MCF 10A (cell line): ENCODE data around the gene CABP7. TPM values are rescaled to one million over a fixed set of nuclear protein-coding genes. Genes with fewer than 3 reads are reported as not detected.

Experiments used
- BruUV-seq: library from RNA; stranded (reverse); fragments of 400-500 nt; replicated peaks from 2 replicates; lab custom pipeline; 2021; lab: Mats Ljungman, UMichigan
- CTCF ChIA-PET: fragments of 300-600 bp; sonication (Branson Sonifier 250); formaldehyde crosslinking; extraction: SDS; loops from one replicate; lab custom pipeline; 2021; ENCODE audit warnings: antibody characterized with exemption, inconsistent platforms; lab: Yijun Ruan, JAX
- POLR2A ChIA-PET: fragments of 300-600, 350-650 bp; sonication (Branson Sonifier 250); formaldehyde crosslinking; extraction: SDS; loops from one replicate; lab custom pipeline; 2020; ENCODE audit warnings: antibody characterized with exemption, inconsistent platforms; lab: Yijun Ruan, JAX
- DNase-seq: peaks from one replicate; pipeline ENCODE4 v3.0.0-alpha.2; 2018; ENCODE audit not compliant: unreplicated experiment
- H3K27ac Mint-ChIP-seq: one replicate; pipeline ENCODE4 v1.8.0; 2022; ENCODE audit warnings: mild to moderate bottlenecking, low read depth, mixed read lengths; ENCODE audit not compliant: unreplicated experiment
- H3K27me3 Mint-ChIP-seq: one replicate; pipeline ENCODE4 v1.8.0; 2022; ENCODE audit warnings: mixed read lengths; ENCODE audit not compliant: insufficient read depth, unreplicated experiment
- H3K36me3 Mint-ChIP-seq: one replicate; pipeline ENCODE4 v1.8.0; 2022; ENCODE audit warnings: mild to moderate bottlenecking, moderate library complexity, mixed read lengths; ENCODE audit not compliant: insufficient read depth, unreplicated experiment
- H3K4me1 Mint-ChIP-seq: one replicate; pipeline ENCODE4 v1.8.0; 2022; ENCODE audit warnings: mixed read lengths; ENCODE audit not compliant: insufficient read depth, unreplicated experiment
- H3K4me3 Mint-ChIP-seq: one replicate; pipeline ENCODE4 v1.8.0; 2022; ENCODE audit warnings: mild to moderate bottlenecking, moderate library complexity, mixed read lengths; ENCODE audit not compliant: unreplicated experiment
- H3K9me3 Mint-ChIP-seq: one replicate; pipeline ENCODE4 v1.8.0; 2022; ENCODE audit warnings: mixed read lengths; ENCODE audit not compliant: unreplicated experiment
- intact Hi-C: fragments of 100-400 bp; cut with micrococcal nuclease; formaldehyde crosslinking; loops from 2 replicates; pipeline ENCODE4 v1.14.1; 2022
- total RNA-seq: library from RNA; stranded (reverse); gene quantifications from 2 replicates; pipeline ENCODE4 v1.2.3, GENCODE V29; 2022
- TF ChIP-seq, protein P1 (sequence below): fragments of 200-600 bp; IDR thresholded peaks from one replicate; pipeline ENCODE4 v1.8.0; 2022; ENCODE audit warnings: antibody characterized with exemption, mild to moderate bottlenecking; ENCODE audit not compliant: unreplicated experiment

Gene CABP7
- total RNA-seq, 1 experiment from 2014 or later: not detected

DNA sequence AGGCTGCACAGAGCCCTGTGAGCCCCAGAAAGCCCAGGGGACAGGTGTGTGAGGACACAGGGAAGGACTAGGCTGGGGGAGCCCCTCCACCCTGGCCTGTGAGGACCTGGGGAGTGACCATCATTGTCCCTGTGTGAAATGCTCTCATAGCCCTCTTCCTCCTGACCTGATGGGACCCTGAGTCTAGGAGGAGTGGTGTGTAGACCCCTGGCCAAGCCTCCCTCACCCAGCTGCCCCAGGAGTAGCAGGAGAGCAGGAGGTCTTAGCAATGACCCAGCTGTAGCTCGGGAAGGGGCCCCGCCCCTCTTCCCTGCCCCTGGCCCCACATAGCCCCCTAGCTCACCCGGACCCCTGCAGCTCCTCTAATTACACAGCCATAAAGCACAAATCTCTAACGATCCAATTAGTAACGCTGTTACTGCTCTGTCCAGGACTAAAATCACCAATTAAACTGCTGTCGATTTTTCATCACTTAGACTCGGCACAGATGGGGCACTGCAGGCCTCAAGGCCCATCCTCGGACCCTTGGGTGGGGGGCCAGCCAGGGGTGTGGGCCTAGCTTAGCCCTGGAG lies 6.6 kb upstream of the CABP7 start:
- TF ChIP-seq, protein P1, sequence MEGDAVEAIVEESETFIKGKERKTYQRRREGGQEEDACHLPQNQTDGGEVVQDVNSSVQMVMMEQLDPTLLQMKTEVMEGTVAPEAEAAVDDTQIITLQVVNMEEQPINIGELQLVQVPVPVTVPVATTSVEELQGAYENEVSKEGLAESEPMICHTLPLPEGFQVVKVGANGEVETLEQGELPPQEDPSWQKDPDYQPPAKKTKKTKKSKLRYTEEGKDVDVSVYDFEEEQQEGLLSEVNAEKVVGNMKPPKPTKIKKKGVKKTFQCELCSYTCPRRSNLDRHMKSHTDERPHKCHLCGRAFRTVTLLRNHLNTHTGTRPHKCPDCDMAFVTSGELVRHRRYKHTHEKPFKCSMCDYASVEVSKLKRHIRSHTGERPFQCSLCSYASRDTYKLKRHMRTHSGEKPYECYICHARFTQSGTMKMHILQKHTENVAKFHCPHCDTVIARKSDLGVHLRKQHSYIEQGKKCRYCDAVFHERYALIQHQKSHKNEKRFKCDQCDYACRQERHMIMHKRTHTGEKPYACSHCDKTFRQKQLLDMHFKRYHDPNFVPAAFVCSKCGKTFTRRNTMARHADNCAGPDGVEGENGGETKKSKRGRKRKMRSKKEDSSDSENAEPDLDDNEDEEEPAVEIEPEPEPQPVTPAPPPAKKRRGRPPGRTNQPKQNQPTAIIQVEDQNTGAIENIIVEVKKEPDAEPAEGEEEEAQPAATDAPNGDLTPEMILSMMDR: no peak
- ChIA-PET POLR2A (no interaction called here), CTCF (interaction anchor here (0.7 to 2.2 kb wide), 2 partner anchors 15 to 292 kb away, joined by 3 to 4 read pairs; no protein-coding TSS in a partner anchor)
- Mint-ChIP-seq H3K27me3 (peaks cover 16% of the 10 kb centered on the region), H3K36me3 (no peaks in the 10 kb centered on the region), H3K4me1 (no peaks in the 10 kb centered on the region), H3K27ac (no peak overlapping the region), H3K9me3 (no peaks in the 10 kb centered on the region), H3K4me3 (no peak overlapping the region)
- intact Hi-C loops: no loop called here
- DNase-seq: no peak
- no TSS peak for BruUV-seq

DNA sequence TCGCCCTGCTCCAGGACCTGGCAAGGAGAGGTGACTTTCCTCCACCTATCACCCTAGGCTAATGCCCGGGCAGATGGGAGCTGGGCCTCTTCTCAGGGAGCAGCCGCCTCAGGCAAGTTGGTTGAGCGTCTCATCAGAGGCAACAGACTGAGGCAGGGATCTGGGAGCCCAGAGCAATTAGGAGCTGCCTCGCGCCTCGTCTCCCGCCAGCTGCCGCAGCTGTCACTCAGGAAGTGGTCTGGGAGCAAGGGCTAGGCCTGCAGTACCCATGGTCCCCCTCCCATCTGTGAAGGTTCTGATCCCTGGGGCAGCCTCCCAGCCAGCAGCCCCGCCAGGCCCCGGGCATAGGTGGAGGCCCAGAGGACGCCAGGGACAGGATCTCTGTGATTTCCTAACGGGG lies 4.6 kb upstream of the CABP7 start:
- Mint-ChIP-seq H3K27me3 (peaks cover 16% of the 10 kb centered on the region), H3K9me3 (no peaks in the 10 kb centered on the region), H3K4me1 (no peaks in the 10 kb centered on the region), H3K27ac (no peak overlapping the region), H3K4me3 (no peak overlapping the region), H3K36me3 (no peaks in the 10 kb centered on the region)
- DNase-seq: no peak
- BruUV-seq: no TSS peak
- ChIA-PET POLR2A (no interaction called here), CTCF (interaction anchor here (1.2 to 2.2 kb wide), 2 partner anchors 281 to 290 kb away, joined by 3 to 4 read pairs; no protein-coding TSS in a partner anchor)
- intact Hi-C loops: loop anchor here (5.0 kb wide), 1 partner anchor 372 kb away; no protein-coding TSS in a partner anchor
- TF ChIP-seq, protein P1: no peak

DNA sequence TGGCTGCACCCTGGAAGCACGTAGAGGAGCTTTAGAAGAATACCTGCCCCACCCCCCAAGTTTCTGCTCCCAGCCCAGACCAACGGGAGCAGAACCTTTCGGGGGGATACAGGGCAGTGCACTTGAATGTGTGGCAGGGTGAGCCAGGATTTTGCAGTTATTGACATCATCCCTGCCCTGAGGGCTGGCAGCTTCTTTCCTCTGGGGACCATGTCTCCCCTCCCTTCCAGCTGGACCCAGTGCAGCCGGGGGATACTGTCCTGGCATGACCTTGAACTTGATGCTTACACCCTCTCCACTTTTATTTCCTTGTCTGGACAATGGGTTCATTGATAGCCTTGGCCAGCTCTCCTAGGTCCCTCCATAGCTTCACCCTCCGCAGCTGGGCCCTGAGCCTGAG lies 4.1 kb upstream of the CABP7 start:
- no peaks in the 10 kb centered on the region for H3K36me3 Mint-ChIP-seq
- H3K4me1 Mint-ChIP-seq: no peaks in the 10 kb centered on the region
- no peak overlapping the region for H3K27ac Mint-ChIP-seq
- no peak for DNase-seq
- H3K27me3 Mint-ChIP-seq: peaks cover 16% of the 10 kb centered on the region
- no TSS peak for BruUV-seq
- CTCF ChIA-PET: interaction anchor here (1.2 to 2.2 kb wide), 2 partner anchors 281 to 290 kb away, joined by 3 to 4 read pairs; no protein-coding TSS in a partner anchor
- POLR2A ChIA-PET: no interaction called here
- no peak overlapping the region for H3K4me3 Mint-ChIP-seq
- TF ChIP-seq, protein P1: no peak
- intact Hi-C loops: loop anchor here (5.0 kb wide), 1 partner anchor 372 kb away; no protein-coding TSS in a partner anchor
- H3K9me3 Mint-ChIP-seq: no peaks in the 10 kb centered on the region

DNA sequence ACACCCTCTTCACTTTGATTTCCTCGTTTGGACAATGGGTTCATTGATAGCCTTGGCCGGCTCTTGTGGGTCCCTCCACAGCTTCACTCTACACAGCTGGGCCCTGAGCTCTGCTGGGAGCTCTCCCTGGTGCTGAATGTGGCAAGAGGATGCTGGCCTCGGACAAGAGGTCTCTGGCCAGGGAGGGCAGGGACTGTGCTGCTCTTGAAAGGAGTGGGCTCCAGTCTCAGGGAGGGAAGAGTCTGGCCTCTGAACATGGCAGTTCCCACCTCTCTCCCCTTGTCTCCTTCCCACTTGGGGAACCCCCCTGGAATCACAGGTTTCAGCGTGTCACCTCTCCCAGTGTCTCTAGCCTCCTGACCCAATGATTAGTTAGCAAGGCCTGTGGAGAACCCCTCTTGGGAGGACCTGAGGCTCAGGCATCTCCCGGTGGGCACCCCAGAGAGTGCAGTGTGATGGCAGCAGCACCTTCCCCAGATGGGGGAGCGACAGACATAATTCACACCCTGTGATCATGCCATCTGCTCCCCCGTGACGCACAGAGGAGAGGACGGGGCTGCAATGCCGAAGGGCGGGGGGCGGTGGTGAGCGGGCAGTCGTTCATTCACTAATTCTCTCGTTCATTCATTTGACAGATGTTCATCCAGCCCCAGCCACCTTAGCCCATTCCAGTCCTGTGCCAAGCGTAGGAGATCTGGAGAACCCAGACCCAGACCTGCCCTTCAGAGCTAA lies 2.8 kb upstream of the CABP7 start:
- no peaks in the 10 kb centered on the region for H3K9me3 Mint-ChIP-seq
- intact Hi-C loops: loop anchor here (5.0 kb wide), 1 partner anchor 370 kb away; no protein-coding TSS in a partner anchor
- peak; percentile 71 for DNase-seq
- TF ChIP-seq, protein P1: no peak
- no TSS peak for BruUV-seq
- no peak overlapping the region for H3K4me3 Mint-ChIP-seq
- H3K27ac Mint-ChIP-seq: no peak overlapping the region
- H3K36me3 Mint-ChIP-seq: no peaks in the 10 kb centered on the region
- no peaks in the 10 kb centered on the region for H3K4me1 Mint-ChIP-seq
- POLR2A ChIA-PET: interaction anchor here (0.8 to 1.0 kb wide), 2 partner anchors 13 to 16 kb away, joined by 4 to 6 read pairs; no protein-coding TSS in a partner anchor
- CTCF ChIA-PET: interaction anchor here (0.6 to 1.6 kb wide), 6 partner anchors 28 to 372 kb away, joined by 3 to 5 read pairs (median 3); partner anchors contain the start of gene ZMAT5
- H3K27me3 Mint-ChIP-seq: peaks cover 11% of the 10 kb centered on the region
